Measurements from ENCODE around the gene PLPP4.
A peak's percentile ranks its signal among the peaks of the same experiment; 100 is the strongest.
"Not testable (repeated sequence)": the region's sequence is repeated elsewhere in the genome, so short reads cannot be mapped to it uniquely, and the experiment has no call there.

Gene PLPP4

DNA sequence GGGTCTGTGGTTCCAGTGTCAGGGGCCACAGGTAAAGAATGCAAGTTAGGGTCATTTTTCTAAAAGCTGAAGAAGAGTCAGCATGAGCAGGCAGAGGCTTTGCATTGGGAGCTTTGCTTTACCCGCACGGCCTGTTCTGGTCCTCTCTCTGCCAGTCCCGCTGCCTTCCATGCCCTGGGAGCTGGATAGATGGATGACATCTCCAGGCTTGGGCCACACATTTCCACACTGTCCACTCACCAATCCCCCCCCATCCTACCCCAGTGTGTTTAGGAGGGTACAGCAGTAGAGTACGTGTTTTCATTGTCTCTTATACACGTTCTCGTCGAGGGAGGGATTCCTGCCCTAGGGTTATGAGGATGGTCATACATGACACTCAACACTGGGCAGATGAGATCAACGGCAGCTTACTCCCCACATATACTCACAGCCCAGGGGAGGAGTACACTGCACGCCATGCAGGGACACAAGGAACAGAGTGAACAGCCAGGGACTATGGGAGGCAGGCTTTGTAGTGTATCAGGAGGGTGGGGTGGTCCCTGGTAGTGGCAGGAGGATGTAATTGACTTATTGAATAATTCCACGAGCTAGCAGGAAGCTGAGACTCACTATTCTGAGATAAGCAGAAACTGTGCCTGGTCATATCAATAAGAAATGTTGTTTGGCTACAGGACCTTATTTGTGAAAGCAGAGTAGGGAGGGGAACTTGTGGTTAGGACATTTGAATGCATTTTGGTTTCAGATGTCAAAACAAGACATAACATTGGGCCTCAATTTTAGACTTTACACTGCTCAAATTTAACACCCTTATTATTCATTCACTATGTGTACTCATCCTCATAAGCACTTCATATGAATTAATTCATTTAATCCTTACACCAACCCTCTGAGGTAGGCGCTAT lies 36.6 kb downstream of the PLPP4 start:
- FAIRE-seq (no peak), DNase-seq (ENCODE audit: insufficient read length, low spot score) (peak; percentile 7)
- TF ChIP-seq POLR2A (IDR thresholded peaks at IDR 0.05; ENCODE audit: low read depth, low read length) (no peak), POU2F2 (IDR thresholded peaks at IDR 0.05; ENCODE audit: low read depth, low read length) (no peak), PAX5 (IDR thresholded peaks at IDR 0.05; ENCODE audit: insufficient read depth, low read length, severe bottlenecking) (no peak), POLR2AphosphoS5 (IDR thresholded peaks at IDR 0.05; ENCODE audit: low read depth, low read length) (no peak)

DNA sequence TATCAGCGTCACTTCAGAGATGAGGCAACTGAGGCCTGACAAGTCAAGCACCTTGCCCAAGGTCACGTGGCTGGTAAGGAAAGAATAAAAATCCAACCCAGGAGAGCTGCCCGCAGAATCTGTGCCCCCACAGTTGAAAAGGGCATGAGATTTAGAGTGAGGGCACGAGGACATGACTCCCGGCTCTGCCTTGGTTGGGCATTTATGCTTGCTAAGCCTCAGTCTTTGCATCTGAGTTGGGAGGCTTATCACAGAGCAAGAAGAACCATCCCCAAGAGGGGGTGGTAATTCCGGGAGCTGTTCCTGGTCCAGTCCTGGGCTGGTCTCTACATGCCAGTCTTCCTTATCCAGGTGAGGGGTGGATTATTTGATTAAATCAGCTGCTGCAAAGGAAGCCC lies 37.3 kb downstream of the PLPP4 start:
- TF ChIP-seq PAX5 (IDR thresholded peaks at IDR 0.05; ENCODE audit: insufficient read depth, low read length, severe bottlenecking) = no peak
- TF ChIP-seq TAF1 (IDR thresholded peaks at IDR 0.05; ENCODE audit: low read depth, low read length) = no peak
- TF ChIP-seq SPI1 (IDR thresholded peaks at IDR 0.05; ENCODE audit: low read depth, low read length) = no peak
- no peak for TF ChIP-seq POLR2AphosphoS5 (IDR thresholded peaks at IDR 0.05; ENCODE audit: low read depth, low read length)
- no peak for TF ChIP-seq POLR2A (IDR thresholded peaks at IDR 0.05; ENCODE audit: low read depth, low read length)
- DNase-seq (ENCODE audit: insufficient read length, low spot score) (no peak), FAIRE-seq (no peak)

DNA sequence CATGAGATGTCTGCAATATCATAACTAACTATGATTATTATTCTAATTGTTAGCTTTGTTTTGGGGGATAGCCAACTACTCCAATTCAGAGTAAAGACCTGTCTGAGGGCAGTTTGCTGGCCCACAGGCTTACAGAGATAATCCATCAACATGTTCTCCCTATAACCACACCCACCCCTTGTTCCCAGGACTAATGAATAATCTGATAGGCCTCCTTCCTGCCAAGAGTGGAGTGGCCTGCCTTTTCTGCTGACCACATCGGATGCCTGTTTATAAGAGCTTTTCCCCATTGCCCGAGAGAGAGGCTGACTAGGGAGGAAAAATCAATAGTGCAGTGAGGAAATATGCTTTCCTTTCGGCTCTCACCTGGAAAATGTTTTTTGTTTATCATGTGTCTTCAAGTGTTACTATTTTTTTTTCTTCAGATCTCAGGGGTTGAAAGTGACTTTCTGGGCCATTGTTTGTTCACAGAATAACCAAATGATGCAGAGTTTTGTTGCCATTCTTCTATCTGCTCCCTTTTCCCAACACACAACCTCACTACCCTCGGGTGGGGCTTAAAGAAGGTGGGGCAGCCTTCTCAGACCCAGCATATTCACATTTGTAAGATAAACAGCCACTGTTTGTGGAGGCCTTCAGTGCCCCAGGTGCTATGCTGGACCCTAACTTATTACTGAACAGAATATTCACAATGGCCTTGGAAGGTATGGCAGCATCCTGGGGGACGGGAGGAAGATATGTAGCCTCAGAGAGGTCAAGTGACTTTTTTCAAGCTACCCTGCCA lies 38.4 kb downstream of the PLPP4 start:
- TF ChIP-seq PAX5 (IDR thresholded peaks at IDR 0.05; ENCODE audit: insufficient read depth, low read length, severe bottlenecking) (no peak), POLR2A (IDR thresholded peaks at IDR 0.05; ENCODE audit: low read depth, low read length) (no peak), TAF1 (IDR thresholded peaks at IDR 0.05; ENCODE audit: low read depth, low read length) (no peak)
- FAIRE-seq = no peak
- no peak for DNase-seq (ENCODE audit: insufficient read length, low spot score)

DNA sequence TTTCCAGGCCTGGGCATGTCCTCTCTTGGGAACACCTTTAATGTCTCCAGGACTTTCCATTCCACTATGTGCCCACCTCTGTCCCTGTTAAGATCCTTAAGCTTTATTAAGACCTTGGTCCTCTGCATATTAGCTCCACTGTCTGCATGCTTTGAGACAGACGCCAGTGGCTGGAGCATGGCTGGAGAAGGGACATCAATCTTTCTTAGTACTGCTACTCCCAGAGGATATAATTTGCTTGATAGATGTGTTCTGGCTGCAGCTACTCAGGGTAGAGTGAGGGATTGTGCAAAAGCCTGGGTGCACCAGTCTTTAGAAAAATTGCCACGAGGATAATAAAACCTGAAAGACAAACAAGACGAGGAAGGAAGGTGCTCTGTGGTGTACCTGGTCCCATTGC lies 42.9 kb downstream of the PLPP4 start:
- DNase-seq (ENCODE audit: insufficient read length, low spot score) = no peak
- TF ChIP-seq TAF1 (IDR thresholded peaks at IDR 0.05; ENCODE audit: low read depth, low read length) = no peak
- TF ChIP-seq PAX5 (IDR thresholded peaks at IDR 0.05; ENCODE audit: insufficient read depth, low read length, severe bottlenecking) = no peak
- TF ChIP-seq POLR2AphosphoS5 (IDR thresholded peaks at IDR 0.05; ENCODE audit: low read depth, low read length) = no peak
- no peak for TF ChIP-seq POU2F2 (IDR thresholded peaks at IDR 0.05; ENCODE audit: low read depth, low read length)
- no peak for TF ChIP-seq SPI1 (IDR thresholded peaks at IDR 0.05; ENCODE audit: low read depth, low read length)
- TF ChIP-seq POLR2A (IDR thresholded peaks at IDR 0.05; ENCODE audit: low read depth, low read length) = no peak
- FAIRE-seq = no peak

DNA sequence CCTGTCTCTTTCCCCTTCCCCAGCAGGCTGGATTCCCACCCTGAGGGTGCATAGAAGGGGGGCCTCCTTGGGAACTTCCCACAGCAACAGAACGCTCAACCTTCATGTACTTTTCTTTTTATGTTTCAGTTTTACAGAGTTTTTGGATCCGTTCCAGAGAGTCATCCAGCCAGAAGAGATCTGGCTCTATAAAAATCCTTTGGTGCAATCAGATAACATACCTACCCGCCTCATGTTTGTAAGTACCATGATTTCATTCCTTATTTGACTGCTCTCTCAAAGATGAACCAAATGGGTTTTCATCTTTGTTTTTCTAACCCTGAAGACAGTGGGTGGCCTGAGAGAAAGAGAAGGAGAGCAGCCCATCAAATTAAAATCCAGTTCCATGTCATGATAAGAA lies 46.7 kb downstream of the PLPP4 start:
- no peak for DNase-seq (ENCODE audit: insufficient read length, low spot score)
- FAIRE-seq = no peak
- TF ChIP-seq POLR2A (IDR thresholded peaks at IDR 0.05; ENCODE audit: low read depth, low read length) (no peak), TAF1 (IDR thresholded peaks at IDR 0.05; ENCODE audit: low read depth, low read length) (no peak)

DNA sequence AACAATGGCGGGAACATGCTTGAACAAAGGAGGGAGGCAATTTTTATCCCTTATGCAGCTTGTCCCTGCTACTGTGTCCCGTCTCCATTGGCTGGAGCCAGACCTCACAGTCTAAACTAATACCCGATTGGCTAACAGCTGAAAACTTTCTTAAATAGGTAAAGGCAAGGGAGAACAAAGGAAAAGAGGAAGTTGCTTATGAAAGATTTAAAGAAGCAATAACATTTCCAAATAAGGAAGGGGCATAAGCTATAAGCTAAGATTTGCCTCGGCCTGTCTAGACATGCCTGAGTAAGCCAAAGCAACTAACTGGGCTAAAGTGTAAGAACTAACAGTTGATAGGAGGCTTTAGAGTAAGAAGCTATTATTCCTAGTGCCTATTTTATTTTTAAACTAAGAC lies 47.2 kb downstream of the PLPP4 start:
- not testable (repeated sequence) for FAIRE-seq; DNase-seq (ENCODE audit: insufficient read length, low spot score)
- TF ChIP-seq SPI1 (IDR thresholded peaks at IDR 0.05; ENCODE audit: low read depth, low read length) = peak; percentile 22; the same call in 1 of the 2 replicates

DNA sequence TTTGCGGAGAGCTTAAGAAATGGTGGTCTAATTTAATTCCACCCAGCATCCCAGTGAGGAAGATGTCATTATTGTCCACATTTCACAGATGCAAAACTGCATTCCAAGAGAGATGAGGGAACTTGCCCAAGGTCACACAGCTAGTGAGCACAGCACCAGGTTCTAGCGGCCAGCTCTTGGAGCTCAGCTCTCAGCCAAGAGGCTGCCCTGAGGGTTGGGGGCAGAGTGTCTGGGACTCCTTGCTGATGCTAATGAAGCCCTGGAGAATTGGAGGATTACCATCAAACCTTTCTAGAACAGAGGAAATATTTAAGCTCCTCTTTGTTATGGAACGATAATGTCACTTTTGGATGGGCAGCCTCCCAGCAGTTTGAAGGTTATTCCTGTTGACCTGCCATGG lies 48.0 kb downstream of the PLPP4 start:
- DNase-seq (ENCODE audit: insufficient read length, low spot score) (no peak), FAIRE-seq (no peak)

DNA sequence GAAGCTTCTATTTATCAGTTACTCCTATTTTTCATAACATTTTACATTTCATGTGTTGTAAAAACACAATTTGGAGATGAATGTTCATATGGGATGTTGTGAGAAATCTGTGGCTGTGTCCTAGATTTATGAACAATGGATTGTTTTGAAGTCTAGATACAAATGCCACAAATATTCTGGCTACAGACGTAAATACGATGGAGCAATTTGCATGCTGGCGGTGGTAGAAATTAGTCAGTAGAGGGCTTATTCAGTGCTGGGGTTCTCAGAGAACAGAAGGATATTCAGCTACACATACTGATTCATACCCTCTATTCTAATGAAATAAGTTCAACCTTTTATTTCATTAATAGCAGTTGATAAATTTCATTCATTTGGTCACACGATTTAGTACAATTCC lies 48.8 kb downstream of the PLPP4 start:
- DNase-seq (ENCODE audit: insufficient read length, low spot score) (no peak), FAIRE-seq (no peak)
- no peak for TF ChIP-seq POLR2AphosphoS5 (IDR thresholded peaks at IDR 0.05; ENCODE audit: low read depth, low read length)
- TF ChIP-seq SPI1 (IDR thresholded peaks at IDR 0.05; ENCODE audit: low read depth, low read length) = no peak
- TF ChIP-seq POLR2A (IDR thresholded peaks at IDR 0.05; ENCODE audit: low read depth, low read length) = no peak
- TF ChIP-seq TAF1 (IDR thresholded peaks at IDR 0.05; ENCODE audit: low read depth, low read length) = no peak
- TF ChIP-seq PAX5 (IDR thresholded peaks at IDR 0.05; ENCODE audit: insufficient read depth, low read length, severe bottlenecking) = no peak
- TF ChIP-seq POU2F2 (IDR thresholded peaks at IDR 0.05; ENCODE audit: low read depth, low read length) = no peak

More for the DNA sequence above, 48.0 kb downstream of the PLPP4 start:
- TF ChIP-seq POU2F2 (IDR thresholded peaks at IDR 0.05; ENCODE audit: low read depth, low read length) = no peak
- TF ChIP-seq POLR2A (IDR thresholded peaks at IDR 0.05; ENCODE audit: low read depth, low read length) = no peak
- no peak for TF ChIP-seq PAX5 (IDR thresholded peaks at IDR 0.05; ENCODE audit: insufficient read depth, low read length, severe bottlenecking)
- no peak for TF ChIP-seq TAF1 (IDR thresholded peaks at IDR 0.05; ENCODE audit: low read depth, low read length)
- TF ChIP-seq SPI1 (IDR thresholded peaks at IDR 0.05; ENCODE audit: low read depth, low read length) = no peak
- no peak for TF ChIP-seq POLR2AphosphoS5 (IDR thresholded peaks at IDR 0.05; ENCODE audit: low read depth, low read length)

DNA sequence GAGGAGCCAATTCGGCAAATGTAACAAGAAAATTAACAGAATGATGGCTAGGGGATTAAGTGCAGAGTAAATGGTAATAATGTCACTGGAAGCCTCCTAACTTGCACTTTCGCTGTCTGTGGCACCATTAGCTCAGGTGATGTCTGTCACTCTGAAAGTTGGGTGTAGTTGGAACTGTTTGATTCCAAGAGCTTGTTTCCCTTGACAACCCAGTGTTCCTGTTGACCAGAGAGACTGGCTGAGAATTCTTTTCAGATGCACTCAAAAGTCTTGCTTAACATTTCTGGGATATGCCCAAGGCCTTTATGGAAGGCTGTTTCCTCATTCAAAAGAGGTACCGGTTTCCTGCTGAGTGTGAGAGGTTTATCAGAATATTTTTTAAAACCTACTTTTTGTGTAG lies 49.6 kb downstream of the PLPP4 start:
- no peak for TF ChIP-seq POLR2AphosphoS5 (IDR thresholded peaks at IDR 0.05; ENCODE audit: low read depth, low read length)
- TF ChIP-seq TAF1 (IDR thresholded peaks at IDR 0.05; ENCODE audit: low read depth, low read length) = no peak
- no peak for TF ChIP-seq PAX5 (IDR thresholded peaks at IDR 0.05; ENCODE audit: insufficient read depth, low read length, severe bottlenecking)
- TF ChIP-seq SPI1 (IDR thresholded peaks at IDR 0.05; ENCODE audit: low read depth, low read length) = no peak
- TF ChIP-seq POU2F2 (IDR thresholded peaks at IDR 0.05; ENCODE audit: low read depth, low read length) = no peak
- no peak for TF ChIP-seq POLR2A (IDR thresholded peaks at IDR 0.05; ENCODE audit: low read depth, low read length)
- FAIRE-seq = no peak

DNA sequence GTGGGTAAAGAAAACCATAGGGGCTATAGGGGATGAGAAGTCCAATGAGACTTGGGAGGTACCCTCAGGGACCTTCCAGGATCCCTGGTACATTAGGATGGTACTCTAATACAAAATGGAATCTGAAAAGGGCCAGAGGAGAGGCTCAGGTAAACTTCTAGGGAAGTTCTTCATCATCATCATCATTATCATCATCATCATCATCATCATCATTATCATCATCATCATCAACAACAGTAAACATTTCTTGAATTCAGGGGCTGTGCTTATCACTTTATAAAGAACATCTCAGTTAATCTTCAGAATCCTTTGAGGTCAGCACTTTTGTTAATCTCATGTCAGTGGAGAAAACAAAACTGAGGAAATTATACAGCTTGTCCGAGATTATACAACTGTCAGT lies 50.1 kb downstream of the PLPP4 start:
- FAIRE-seq (no peak), DNase-seq (ENCODE audit: insufficient read length, low spot score) (no peak)
- no peak for TF ChIP-seq SPI1 (IDR thresholded peaks at IDR 0.05; ENCODE audit: low read depth, low read length)
- no peak for TF ChIP-seq POLR2AphosphoS5 (IDR thresholded peaks at IDR 0.05; ENCODE audit: low read depth, low read length)
- TF ChIP-seq POLR2A (IDR thresholded peaks at IDR 0.05; ENCODE audit: low read depth, low read length) = no peak
- no peak for TF ChIP-seq PAX5 (IDR thresholded peaks at IDR 0.05; ENCODE audit: insufficient read depth, low read length, severe bottlenecking)
- TF ChIP-seq POU2F2 (IDR thresholded peaks at IDR 0.05; ENCODE audit: low read depth, low read length) = no peak
- no peak for TF ChIP-seq TAF1 (IDR thresholded peaks at IDR 0.05; ENCODE audit: low read depth, low read length)

More for the DNA sequence above, 49.6 kb downstream of the PLPP4 start:
- DNase-seq (ENCODE audit: insufficient read length, low spot score) = no peak
